HG03039 (cell line): ENCODE measurements around the gene CYS1.
A peak's percentile ranks its signal among the peaks of the same experiment; 100 is the strongest.

Source experiments
- ATAC-seq: cut with Tn5 transposase; IDR thresholded peaks from one replicate; pipeline ENCODE4 v1.9.1; 2021; ENCODE audit warnings: mild to moderate bottlenecking, moderate library complexity; ENCODE audit not compliant: unreplicated experiment

The CYS1 gene

DNA sequence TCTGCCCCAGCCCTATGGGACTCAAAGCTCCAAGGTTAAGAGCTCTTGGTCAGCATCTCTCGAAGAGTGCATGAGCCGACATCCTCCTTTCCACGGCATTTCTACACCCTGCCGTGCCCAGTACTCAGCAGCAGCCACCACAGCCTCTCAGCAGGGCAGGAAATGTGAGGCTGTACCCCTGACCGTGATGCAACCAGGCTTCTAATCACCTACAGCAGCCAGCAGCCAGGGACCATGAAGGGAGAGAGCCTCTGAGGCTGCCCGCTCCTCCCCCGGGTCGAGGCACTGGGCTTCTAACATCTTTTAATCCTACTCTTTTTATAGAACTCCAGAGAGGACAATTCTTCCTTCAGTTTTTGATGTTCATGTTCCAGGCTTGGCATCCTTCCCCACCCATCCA is 6.5 kb downstream of the CYS1 start:
- no peak for ATAC-seq

DNA sequence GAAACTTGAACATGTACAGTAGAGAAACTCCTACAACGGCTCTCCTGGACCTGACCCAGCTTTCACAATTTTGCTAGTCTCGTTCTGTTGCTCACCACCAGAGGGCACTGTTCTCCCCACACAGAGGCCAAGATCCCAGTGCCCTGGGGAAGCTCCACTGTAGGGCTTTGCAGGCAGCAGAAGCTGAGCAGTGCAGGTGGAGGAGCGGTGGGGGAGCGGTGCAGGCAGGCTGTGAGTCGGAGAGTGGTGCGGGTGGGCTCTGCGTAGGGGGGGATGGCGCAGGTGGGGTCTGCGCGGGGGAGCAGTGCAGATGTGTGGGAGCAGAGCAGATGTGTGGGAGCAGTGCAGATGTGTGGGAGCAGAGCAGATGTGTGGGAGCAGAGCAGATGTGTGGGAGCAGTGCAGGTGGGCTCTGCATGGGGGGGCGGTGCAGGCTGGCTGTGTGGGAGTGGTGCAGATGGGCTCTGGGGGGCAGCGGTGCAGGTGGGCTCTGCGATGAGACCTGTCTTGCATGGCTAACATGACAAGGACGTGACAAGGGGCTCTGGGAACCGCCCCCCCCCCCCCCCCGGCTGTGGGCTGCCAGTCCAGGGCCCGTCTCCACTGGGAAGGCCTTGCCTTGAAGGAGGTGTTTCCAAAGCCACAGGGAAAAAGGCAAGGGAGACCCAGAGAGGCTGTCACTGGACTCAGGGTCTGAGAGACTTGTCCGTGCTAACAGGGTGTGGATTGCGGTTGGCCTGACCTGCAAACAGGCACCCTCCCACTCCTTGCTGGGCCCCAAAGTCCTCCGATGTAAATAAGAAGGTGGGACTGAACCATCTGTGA is 7.3 kb downstream of the CYS1 start:
- peak; percentile 76 for ATAC-seq

DNA sequence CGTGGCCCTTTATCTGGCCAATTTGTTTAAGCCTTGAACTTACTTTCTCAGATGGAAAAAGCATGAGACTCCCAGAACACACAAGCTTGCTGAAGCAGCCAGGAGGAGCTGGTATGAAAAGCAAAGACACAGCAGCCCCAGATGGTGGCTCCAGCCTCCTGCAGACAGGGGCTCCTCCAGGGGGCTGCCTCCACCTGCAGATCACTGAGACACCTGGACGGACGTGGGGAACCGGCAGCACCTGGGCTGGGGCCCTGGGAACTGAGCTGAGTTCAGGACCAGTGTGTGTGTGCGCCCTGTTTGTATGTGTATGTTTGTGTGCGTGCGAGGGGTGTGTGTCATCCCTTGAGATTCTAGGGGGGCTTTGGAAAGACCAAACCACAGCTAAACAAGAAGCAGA is 8.6 kb downstream of the CYS1 start:
- no peak for ATAC-seq

DNA sequence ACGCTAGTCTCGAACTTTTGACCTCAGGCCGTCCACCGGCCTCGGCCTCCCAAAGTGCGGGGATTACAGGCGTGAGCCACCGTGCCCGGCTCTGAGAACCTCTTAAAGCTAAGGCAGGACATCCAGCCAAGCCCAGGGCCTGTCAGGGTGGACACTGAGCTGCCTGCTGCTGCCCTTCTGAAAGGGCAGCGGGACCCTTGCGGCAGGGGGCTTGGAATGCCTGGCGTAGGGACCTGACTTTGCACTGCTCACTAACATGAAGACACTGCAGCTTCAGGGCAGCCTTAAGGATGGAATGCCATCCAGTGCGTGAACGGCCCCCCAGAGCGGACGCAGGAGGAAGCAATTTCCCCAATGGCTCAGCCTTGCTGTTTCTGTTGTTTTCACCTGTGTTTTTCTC is 9.0 kb downstream of the CYS1 start:
- ATAC-seq: no peak

DNA sequence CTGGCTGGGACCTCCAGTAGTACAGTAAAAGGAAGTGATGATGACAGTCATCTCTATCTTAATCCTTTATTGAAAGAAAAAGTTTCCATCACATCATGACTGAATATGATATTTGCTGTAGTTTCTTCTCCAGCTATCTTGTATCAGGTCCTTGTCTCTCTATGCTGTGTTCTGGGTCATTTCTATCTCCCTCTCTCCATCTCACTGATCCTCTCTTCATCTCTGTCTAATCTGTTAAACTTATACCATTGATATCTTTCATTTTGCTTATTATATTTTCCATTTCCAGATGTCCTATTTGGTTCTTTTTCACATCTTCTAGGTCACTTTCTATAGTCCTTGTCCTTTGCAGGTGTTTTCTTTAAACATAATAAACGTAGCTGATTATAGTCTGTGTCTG is 12.3 kb downstream of the CYS1 start:
- no peak for ATAC-seq

DNA sequence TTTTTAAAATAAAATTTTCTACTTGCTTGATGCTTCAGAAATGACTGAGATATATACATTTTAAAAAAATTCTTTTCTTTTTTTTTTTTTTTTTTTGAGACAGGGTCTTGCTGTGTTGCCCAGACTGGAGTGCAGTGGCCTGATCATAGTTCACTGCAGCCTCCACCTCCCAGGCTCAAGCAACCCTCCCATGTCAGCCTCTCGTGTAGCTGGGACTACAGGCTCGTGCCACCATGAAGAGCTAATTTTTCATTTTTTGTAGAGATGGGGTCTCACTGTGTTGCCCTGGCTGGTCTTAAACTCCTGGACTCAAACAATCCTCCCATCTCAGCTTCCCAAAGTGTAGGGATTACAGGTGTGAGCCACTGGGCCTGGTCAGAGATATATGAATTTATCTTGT is 12.9 kb downstream of the CYS1 start:
- no peak for ATAC-seq

DNA sequence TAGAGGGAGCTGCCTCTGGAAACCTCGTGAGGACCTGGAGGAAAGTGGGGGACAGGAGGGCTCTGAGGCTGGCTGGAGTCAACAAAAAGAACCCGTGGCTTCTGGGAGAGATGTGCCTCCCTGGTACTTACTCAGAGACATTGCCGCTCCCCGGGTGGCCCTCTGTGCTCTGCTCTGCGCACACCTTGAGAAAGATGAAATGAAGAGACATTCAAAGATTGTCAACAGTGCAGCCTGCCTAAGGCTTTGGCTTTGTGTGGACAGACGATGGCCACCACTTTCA is 14.5 kb downstream of the CYS1 start:
- ATAC-seq: no peak

DNA sequence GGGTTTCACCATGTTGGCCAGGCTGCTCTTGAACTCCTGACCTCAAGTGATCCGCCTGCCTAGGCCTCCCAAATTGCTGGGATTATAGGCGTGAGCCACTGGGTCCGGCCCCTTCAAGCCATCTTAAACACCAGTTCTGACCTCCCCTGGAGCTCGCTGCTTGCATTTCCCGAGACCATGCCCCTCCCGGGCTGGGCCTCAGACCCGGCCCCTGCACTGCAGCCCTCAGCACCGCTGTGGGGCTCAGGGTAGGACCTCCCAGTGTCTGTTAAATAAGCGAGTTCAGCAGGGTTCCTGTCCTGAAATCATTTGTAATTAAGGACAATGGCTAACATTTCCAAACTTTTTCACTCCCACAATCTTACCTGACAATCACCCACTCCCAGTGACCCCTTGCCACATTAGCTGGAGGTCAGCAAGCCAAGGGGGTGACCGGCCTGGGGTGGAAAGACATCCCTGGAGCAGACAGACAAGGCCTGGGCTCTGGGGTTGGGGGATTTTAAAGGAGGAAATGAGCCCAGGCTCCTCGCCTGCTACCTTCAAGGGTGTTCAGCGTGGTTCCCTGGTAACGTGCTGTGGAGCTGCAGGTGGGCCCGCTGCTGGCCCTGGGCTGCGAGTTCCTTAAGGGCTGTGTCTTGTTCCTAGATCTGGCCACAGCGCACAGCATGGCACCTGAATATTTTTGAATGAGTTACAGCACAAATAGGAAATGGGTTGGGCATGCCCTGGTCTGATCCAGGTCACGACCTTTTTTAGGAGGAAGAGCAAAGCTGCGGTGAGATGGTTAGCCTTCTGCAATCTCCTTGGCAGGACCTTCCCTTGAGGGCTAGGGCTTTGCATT is 15.1 kb downstream of the CYS1 start:
- no peak for ATAC-seq

DNA sequence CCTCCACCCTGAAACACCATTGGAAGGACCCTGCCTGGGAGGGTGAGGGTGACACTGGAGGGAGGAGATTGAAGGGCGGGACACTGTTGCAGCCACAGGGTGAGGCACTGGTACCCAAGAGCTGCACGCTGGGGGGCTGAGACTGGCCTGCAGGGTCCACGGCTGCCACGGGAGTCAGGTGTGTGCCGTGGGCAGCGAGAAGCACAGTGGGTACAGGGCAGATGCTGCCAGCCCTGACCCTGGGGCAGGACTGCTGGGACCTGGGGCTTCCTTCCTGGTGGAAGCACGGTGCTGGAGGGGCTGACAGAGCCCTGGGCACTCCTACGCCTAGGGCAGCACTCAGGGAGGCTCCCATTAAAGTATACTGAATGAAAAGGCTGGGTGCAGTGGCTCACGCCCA is 16.6 kb downstream of the CYS1 start:
- no peak for ATAC-seq

DNA sequence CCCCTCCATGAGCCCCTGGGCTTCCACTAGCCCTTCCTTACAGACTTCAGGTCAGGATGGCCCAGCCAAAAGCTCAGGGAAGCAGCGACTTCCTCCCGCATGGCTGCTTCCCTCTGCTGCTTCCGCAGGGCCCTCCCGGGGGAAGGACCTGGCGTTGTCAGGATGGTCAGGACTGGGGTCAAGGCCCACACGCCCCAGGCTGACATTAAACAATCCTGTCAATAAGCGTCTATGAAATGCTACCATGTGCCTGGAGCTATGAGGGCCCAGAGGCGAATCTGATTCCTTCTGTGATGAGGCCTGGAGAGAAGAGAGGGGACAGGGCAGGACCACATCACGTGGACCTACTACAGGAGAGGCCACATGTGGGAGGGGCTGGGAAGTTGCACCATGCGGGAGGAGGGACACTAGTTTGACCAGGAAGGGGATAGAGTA is 17.3 kb downstream of the CYS1 start:
- no peak for ATAC-seq

DNA sequence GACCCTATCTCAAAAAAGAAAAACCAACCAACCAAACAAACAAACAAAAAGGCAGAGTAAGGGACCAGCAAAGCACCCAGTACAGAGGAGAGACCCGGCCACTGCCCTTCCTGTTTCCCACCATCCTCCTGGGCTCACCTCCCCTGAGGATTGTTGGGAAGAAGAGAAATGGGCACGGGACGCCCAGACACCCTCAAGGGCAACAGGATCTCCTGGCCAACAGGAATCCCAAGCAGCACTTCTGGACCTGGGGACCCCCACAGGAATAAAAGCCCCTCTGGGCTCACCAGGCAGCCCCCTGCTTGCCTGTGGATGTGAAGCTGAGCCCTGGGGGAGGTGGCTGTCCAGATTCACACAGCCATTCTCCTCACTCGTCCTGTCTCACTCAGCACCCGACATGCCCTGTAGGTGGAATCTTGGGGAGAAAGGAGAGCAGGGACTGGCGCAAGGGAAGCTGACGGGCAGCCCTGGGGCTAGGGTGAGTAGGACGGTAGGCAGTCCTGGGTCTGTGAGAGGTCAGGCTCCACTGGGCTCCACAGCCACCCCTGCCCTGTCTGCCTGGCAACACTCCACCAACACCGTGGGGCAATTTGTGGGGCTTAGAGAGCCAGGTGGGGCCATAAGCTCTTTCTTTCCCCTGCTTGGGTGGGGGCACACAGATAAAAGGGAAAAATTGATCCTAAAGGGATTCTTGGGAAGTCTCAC is 18.8 kb downstream of the CYS1 start:
- ATAC-seq: no peak

DNA sequence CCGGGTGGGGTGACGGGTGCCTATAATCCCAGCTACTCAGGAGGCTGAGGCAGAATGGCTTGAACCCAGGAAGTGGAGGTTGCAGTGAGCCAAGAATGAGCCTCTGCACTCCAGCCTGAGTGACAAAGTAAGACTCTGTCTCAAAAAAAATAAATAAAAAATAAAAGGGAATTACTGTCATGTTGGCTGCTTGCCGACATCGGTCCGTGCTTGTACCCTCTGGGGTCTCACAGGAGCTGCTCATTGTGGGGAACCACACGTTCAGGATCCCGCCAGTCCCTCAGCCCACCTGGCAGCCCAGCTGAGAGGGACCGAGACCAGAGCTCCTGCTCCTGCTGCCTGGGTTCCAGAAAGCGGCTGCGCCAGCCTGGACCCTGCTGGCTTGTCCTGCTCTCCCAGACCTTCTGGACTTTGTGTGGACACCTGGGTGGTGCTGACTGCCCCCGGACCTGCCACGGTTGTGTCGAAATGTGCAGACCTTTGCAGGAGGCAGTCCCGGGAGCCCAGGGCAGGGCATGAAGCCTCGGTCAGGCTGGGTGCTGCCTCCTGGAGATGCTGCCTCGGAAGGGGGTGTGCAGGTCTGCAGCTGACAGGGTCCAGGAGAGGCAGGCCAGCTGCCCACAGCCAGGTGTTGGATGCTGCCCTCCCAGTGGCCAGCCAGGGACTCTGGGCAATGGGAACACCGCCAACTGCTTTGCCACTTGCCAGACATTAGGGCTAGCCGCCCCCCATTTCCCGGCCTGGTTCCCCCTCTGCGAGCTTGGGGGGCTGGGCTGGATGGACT is 20.5 kb downstream of the CYS1 start:
- no peak for ATAC-seq

DNA sequence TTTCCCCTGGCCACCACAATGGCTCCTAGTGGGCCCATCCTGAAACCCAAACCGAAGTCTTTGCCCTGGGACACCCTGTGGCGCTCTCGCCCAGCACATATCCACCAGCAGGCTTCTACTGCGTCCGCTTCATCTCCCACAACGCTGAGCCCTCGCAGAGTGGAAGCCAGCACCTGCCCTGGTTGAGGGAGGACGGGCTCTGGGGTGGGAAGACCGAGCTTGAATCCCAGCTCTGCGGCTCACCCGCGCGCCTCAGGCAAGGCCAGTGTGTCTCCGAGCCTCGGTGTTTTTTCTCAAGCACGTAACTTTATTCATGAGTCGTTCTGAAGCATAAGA is 21.2 kb downstream of the CYS1 start:
- no peak for ATAC-seq

DNA sequence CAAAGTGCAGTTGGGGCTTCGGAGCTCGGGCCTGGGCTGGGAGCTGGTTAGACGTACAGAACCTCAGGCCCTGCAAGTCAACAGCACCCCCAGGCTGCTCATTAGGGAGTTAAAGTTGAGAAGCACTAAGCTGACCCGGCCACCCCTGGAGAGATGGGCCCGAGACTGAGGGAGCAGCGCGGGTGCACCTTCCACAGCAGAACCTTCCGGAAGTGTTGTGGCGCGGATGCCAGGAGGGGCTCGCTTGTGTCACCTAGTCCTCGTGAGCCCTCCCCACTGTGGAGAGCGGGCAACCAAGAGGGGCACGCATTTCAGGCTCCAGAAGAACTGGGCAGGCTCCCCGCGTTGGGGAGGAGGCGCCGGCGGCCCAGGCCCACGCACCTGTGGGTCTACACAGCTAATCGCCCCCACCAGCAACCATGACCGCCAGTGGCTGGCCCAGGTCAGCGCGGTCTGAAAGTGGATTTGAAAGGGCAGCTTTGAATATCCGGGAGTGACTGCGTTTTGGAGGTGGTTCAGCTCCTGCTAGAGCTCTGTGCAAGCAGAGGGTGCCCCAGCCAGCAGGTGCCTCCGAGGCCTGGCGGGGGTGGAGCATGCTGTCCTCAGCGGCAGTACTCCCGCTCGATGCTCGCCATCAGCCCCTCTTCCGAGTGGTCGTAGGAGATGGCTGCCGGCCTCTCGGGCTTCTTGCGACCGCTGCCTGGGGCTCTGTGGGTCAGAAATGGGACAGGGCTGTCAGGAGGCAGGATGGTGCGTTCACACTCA is 21.8 kb downstream of the CYS1 start:
- ATAC-seq: no peak

DNA sequence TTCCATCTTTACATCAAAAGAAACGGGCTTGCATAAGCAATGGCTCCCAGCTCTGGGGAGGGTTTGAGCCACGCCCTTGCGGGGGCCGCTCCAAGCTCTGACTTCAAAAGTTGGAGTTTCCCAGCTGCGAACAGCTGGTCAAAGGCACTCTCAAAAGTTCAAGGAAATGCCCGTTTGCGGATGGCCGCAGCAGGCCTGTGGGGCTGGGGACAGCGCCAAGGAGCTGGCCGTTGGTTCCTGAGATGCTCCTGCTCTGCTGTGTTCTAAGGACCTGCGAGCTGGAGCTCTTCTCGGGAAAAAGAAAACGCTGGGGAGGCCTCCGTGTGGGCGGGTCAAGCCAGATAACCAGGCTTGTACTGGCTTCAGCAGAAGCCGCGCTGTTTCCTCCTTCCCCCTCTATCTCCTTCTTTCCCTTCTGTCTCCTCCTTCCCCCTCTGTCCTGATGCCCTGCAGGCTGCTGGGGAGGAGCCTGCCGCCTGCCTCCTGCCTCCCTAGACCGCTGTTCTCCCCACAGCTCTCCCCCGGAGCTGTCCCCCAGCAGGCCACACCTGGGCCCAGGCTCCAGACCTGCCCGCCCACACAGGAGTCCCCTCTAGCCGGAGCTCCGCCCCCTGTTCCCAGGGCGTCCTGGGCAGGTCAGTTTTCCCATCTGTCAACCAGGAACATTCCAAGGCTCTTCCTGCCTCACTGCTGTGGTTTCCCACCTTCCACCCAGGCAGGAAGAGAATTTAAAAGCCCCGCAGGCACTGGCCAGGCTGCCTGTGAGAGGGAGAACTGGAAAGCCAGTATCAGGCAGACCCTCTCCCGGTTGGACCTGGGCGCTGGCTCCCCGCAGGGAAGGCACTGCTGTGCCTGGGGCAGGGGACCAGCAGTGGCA is 22.7 kb downstream of the CYS1 start:
- ATAC-seq: peak; percentile 48

DNA sequence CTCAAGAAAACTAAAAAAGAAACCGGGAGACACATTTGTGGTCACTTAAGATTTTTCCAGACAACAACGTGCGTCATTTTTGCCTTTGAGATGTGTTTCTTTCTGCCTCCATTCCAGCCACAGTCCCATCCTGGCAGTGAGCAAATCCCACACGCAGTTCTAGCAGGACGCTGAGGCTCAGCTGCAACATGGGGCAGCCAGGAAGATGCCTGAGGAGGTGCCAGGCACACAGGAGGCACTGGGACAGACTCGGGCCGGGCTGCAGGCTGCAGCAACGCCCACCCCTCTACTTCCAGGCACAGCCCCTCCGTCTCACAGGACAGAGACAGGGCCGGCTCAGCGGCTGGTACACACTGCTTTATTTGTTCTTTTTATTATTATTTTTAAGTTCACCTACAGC is 23.8 kb downstream of the CYS1 start:
- ATAC-seq: no peak

DNA sequence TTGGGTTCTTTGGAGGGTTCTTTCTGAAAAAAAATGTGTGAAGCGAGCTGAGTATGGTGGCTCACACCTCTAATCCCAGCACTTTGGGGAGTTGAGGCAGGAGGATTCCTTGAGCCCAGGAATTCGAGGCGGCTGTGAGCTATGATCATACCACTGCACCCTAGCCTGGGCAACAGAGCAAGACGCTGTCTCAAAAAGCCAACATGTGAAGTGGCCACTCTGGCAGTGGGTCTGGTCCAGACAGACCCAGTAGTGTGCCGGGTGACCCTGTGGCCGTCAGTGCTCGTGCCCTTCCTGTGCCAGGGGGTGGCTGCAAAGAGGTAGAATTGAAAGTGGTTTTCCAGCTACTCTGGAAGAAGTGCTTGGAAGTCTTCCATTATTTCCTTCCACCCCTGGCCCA is 25.2 kb downstream of the CYS1 start:
- ATAC-seq: no peak

DNA sequence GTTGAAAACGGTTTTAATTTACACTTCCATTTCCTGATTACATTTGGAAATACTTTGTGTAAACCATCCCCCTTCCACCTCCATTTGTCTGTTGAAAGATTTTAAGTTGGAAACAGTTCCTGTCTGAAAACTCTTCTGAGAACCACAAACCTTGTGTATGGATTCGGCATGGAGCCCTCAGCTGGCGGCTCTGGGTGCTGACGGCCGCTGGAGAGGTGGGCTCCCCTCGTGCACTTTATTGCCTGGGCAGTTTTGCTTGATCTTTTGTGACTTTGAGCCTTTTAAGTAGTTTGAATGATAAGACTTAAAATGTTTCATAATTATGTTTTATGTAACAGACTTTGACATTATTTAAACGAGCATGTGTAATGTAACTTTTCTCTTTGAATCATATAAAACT is 25.8 kb downstream of the CYS1 start:
- ATAC-seq: no peak

DNA sequence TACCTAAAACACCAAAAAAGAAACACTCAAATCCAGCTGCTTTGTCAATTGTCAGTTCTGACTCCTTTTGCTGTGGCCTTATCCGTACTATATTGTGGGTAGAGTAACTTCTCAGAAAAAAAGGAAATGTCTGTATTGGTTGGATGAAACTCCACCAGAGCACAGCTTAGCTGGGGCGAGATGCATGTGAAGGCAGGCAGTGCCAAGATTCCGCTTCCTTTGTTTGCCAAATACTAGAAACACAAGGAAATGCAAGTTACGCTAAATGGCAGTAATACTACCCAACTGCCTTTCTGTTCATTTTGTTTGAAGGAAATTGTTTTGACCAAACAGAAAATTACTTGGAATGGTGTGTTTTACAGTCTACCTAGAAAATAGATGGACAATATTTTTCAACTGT is 26.9 kb downstream of the CYS1 start:
- ATAC-seq: no peak

DNA sequence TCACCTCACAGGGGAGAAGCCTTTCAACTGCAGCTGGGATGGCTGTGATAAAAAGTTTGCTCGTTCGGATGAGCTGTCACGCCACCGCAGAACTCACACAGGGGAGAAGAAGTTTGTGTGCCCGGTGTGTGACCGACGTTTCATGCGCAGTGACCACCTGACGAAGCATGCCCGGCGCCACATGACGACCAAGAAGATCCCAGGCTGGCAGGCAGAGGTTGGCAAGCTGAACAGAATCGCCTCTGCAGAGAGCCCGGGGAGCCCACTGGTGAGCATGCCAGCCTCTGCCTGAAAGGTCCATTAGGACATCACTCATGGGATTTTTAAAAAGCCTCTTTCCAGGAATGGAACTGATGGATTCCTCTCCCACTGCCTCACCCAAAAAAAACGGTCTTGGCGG is 28.0 kb downstream of the CYS1 start:
- no peak for ATAC-seq
